Dermis microvascular lymphatic vessel endothelial cell (primary cell): ENCODE measurements around the gene AOX1. TPM values are rescaled to one million over a fixed set of nuclear protein-coding genes. Genes with fewer than 3 reads are reported as not detected.
"Not testable (repeated sequence)": the region's sequence is repeated elsewhere in the genome, so short reads cannot be mapped to it uniquely, and the experiment has no call there.

ENCODE experiments used
- DNase-seq, 2 donors: peaks; one replicate each; pipeline versions ENCODE4 v3.0.0 to v3.0.0-alpha.2; 2010; ENCODE audit warnings: low read depth in 2 of 2
- total RNA-seq: library from RNA; depleted of rRNA; stranded (reverse); fragments of >200 nt; gene quantifications from 2 replicates; pipeline ENCODE4 v1.2.1, GENCODE V29; 2014

The AOX1 gene
- total RNA-seq, 1 donor from 2014 or later = 5.4 TPM

- DNase-seq = no peak
Observed at GRCh38 chr2:200627110-200627770, 41.4 kb downstream of the AOX1 start.

DNA sequence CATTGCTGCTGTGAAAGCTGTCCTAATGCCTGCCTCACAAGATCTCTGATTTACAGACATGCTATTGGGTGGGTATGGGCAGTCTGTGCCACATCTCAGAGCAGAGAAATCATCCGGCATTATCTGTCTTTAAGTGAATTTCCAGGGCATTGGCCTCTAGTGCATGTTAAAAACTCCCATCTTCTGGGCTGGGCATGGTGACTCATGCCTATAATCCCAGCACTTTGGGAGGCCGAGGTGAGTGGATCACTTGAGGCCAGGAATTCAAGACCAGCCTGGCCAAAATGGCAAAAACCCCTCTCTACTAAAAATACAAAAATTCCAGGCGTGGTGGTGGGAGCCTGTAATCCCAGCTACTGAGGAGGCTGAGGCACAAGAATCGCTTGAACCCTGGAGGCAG lies 42.6 kb downstream of the AOX1 start:
- not testable (repeated sequence) for DNase-seq

GRCh38 chr2:200631287-200631686 lies 45.5 kb downstream of the AOX1 start:
- no peak for DNase-seq

- DNase-seq = no peak
Observed at GRCh38 chr2:200634231-200634964, 48.6 kb downstream of the AOX1 start.

- no peak for DNase-seq
Observed at GRCh38 chr2:200635251-200635650, 49.4 kb downstream of the AOX1 start.

- no peak for DNase-seq
Observed at GRCh38 chr2:200637901-200638300, 52.1 kb downstream of the AOX1 start.

- no peak for DNase-seq
Observed at GRCh38 chr2:200640176-200640575, 54.4 kb downstream of the AOX1 start.

GRCh38 chr2:200640901-200641300 lies 55.1 kb downstream of the AOX1 start:
- DNase-seq = no peak

GRCh38 chr2:200648518-200649281 lies 62.9 kb downstream of the AOX1 start:
- not testable (repeated sequence) for DNase-seq

- DNase-seq = no peak
Observed at GRCh38 chr2:200649724-200650123, 63.9 kb downstream of the AOX1 start.

DNA sequence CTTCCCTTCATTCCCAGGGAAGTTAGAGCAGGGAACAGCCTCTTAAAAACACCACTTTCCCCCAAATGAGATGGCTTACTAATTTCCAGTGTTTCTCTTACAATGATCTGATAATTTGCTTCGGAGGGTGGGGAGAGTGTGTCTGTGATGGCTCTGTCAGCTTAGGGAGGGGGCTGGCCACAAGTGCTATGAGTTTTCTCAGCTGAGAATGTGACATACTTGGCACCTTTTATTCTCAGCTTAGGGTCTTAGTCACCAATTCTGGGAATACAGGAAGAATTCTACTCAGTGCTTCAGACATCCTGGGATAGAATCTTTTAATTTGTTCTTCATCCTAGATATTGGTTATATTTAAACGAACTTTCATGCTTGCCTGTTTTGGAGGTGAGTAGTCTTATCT lies 64.4 kb downstream of the AOX1 start:
- no peak for DNase-seq

DNA sequence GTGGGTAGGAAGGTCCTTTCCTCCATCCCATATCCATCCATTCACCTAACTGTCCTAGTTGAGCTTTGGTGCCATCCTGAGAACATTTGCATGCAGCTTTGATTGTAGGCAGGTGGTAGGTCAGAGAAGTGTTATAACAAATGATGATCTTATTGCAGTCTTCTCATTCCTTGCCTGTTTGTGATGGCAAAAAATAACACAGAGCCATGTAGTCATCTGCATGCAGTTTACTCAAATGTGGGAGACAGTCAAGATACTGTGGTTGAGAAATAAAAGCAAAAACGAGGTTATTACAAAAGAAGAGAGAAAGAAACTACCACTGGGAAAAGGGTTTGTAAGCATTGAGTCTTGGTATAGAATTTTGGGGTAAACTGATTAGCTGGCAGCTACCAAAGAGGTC lies 66.3 kb downstream of the AOX1 start:
- no peak for DNase-seq

DNA sequence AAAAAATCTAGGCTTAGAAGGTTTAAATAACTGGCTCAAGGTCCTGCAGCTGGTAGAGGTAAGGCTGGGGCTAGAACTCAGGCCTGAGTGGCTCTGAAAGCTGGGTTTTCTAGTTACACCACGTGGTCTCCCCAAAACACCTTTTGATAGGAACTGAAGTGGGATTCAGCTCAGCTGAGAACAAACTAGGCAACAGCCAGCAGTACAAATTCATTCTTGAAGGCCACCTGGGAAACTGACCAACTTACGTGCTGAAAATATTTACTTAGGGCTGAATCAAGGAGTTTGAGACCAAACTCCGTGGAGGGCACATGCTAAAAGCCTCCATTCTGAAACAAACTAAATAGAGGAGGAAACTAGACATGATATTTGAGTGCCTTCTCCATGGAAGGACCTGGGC lies 67.2 kb downstream of the AOX1 start:
- DNase-seq = no peak

GRCh38 chr2:200654823-200655222 lies 69.0 kb downstream of the AOX1 start:
- no peak for DNase-seq

- DNase-seq = no peak
Observed at GRCh38 chr2:200655918-200656580, 70.2 kb downstream of the AOX1 start.

GRCh38 chr2:200658278-200658864 lies 72.6 kb downstream of the AOX1 start:
- DNase-seq = peak in 1 of 2 donors; percentile 6

GRCh38 chr2:200659410-200659809 lies 73.6 kb downstream of the AOX1 start:
- no peak for DNase-seq

DNA sequence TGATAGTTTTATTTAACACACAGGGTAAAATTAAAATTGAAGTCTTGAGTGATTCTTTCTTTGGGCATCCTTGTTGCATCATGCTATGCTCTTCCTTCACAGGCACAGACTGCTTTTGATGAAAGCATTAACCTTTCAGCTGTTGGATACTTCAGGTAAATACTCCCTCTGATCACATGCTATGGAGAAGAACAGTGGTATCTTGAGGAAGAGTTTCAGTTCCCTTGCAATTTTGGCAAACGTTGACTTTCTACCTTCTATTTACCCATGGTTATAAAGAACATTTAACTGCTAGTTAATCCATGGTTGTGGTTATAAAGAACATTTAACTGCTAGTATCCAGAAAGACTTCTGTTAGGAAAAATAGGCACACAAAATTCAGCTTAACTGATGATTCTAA lies 75.7 kb downstream of the AOX1 start:
- DNase-seq = no peak

- DNase-seq = peak in 1 of 2 donors; percentile 19
Observed at GRCh38 chr2:200662727-200663126, 76.9 kb downstream of the AOX1 start.

DNA sequence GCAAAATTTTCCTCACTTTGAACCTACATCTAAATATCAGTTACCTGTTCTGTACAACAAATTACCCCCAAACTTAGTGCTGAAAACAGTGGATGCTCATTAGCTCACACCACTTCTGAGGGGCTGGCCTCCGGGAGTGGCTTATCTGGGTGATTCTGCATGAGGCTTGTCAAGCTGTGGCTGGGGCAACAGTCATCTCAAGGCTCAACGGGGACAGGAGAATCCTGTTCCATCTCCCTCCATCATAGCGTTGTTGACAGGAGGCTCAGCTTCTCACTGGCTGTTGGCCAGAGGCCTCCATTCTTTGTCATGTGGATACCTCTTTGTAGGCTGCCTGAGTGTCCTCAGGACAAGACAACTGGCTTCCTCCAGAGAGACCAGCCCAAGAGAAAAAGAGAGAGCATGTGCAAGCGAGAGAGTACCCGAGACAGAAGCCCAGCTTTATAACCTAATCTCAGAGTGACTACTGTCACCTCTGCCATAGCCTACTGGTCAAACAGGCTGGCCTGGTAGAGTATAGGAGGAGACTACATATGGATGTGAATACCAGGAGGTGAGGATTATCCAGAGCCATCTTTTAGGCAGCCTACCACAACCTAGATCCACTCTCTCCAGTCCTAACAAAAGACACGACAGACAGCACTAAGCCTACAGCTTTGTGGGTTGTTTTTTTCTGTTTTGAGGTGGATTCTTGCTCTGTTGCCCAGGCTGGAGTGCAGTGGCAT lies 79.1 kb downstream of the AOX1 start:
- no peak for DNase-seq
